GM12878 (cell line): ENCODE measurements around the gene INTS6L. TPM values are rescaled to one million over a fixed set of nuclear protein-coding genes. Genes with fewer than 3 reads are reported as not detected.

ENCODE experiments used
- ATAC-seq: fragments of 200-7000 bp; cut with Tn5 transposase; 3 replicates; pipeline ENCODE4 v1.9.1; 2020; ENCODE audit warnings: mild to moderate bottlenecking, moderate library complexity
- BruUV-seq: library from RNA; stranded (reverse); fragments of 400-500 nt; replicated peaks from 2 replicates; lab custom pipeline; 2021; lab: Mats Ljungman, UMichigan
- CTCF ChIA-PET: fragments of 300-600 bp; sonication (Branson Sonifier 250); formaldehyde crosslinking; extraction: SDS; loops from one replicate; lab custom pipeline; 2021; ENCODE audit warnings: inconsistent platforms; lab: Yijun Ruan, JAX
- POLR2A ChIA-PET: fragments of 350-600 bp; formaldehyde crosslinking; extraction: SDS; loops from one replicate; lab custom pipeline; 2021; ENCODE audit warnings: inconsistent platforms; lab: Charles Lee
- RAD21 ChIA-PET: fragments of 300-600 bp; sonication (Branson Sonifier 250); formaldehyde crosslinking; loops from one replicate; lab custom pipeline; 2023; ENCODE audit warnings: antibody characterized with exemption; ENCODE audit not compliant: unreplicated experiment; lab: Charles Lee
- SMC1A ChIA-PET: fragments of 300-600 bp; sonication (Branson Sonifier 250); formaldehyde crosslinking; loops from one replicate; lab custom pipeline; 2023; ENCODE audit not compliant: unreplicated experiment, uncharacterized antibody; lab: Charles Lee
- DNase-seq: peaks from one replicate; pipeline ENCODE4 v3.0.0-alpha.2; 2011; ENCODE audit warnings: low read depth, low spot score
- FAIRE-seq: peaks from 3 replicates; lab custom pipeline; 2011; peaks lifted over from hg19 to GRCh38; lab: Jason Lieb, UNC
- H2AFZ ChIP-seq: 2 replicates; pipeline ENCODE4 v1.6.0; 2011; ENCODE audit warnings: low read depth, low read length, control low read depth; ENCODE audit not compliant: control insufficient read depth
- H3K27ac ChIP-seq: 2 replicates; pipeline ENCODE4 v1.5.1; 2011; ENCODE audit warnings: control low read depth; ENCODE audit not compliant: control insufficient read depth, insufficient read depth
- H3K27me3 ChIP-seq, 2 experiments: replicated peaks in 1 of 2; 2 replicates each; pipeline versions ENCODE4 v1.6.0 to v1.6.1; 2011; ENCODE audit warnings: low read length in 1 of 2; ENCODE audit not compliant: control insufficient read depth in 2 of 2, insufficient read depth in 2 of 2
- H3K36me3 ChIP-seq, 2 experiments: 2 replicates each; pipeline ENCODE4 v1.5.1; 2011; ENCODE audit warnings: low read length in 1 of 2; ENCODE audit not compliant: control insufficient read depth in 2 of 2, insufficient read depth in 2 of 2
- H3K4me1 ChIP-seq: 2 replicates; pipeline ENCODE4 v1.6.1; 2011; ENCODE audit warnings: mild to moderate bottlenecking, low read length, moderate library complexity, mixed read lengths; ENCODE audit not compliant: control insufficient read depth, insufficient read depth
- H3K4me2 ChIP-seq: 2 replicates; pipeline ENCODE4 v1.6.0; 2011; ENCODE audit warnings: control low read depth; ENCODE audit not compliant: control insufficient read depth, insufficient read depth
- H3K4me3 ChIP-seq: fragments of 200-600 bp; sonication (generic); 2 replicates; pipeline ENCODE4 v1.5.1; 2016
- H3K79me2 ChIP-seq: 2 replicates; pipeline ENCODE4 v1.6.0; 2011; ENCODE audit warnings: low read length; ENCODE audit not compliant: control insufficient read depth, insufficient read depth
- H3K9ac ChIP-seq: 2 replicates; pipeline ENCODE4 v1.8.0; 2011; ENCODE audit warnings: low read length, control low read depth, mixed read lengths; ENCODE audit not compliant: control insufficient read depth, insufficient read depth
- H3K9me3 ChIP-seq: replicated peaks from 3 replicates; pipeline ENCODE4 v1.5.1; 2011; ENCODE audit warnings: mild to moderate bottlenecking, low read length; ENCODE audit not compliant: control insufficient read depth, insufficient read depth
- H4K20me1 ChIP-seq: 2 replicates; pipeline ENCODE4 v1.6.0; 2011; ENCODE audit not compliant: control insufficient read depth, insufficient read depth
- ETV6 ChIP-seq, 2 experiments: fragments of 450-650 bp in 1 of 2; IDR thresholded peaks in 1 of 2; conservative IDR thresholded peaks in 1 of 2; 2 replicates each; pipeline ENCODE4 v1.6.1; 2014; ENCODE audit warnings: antibody characterized with exemption in 1 of 2, borderline replicate concordance in 1 of 2, low read depth in 1 of 2, mild to moderate bottlenecking in 1 of 2, moderate library complexity in 1 of 2
- HCFC1 ChIP-seq: fragments of 150-350 bp; IDR thresholded peaks from 2 replicates; pipeline ENCODE4 v1.6.1; 2014; ENCODE audit warnings: low read length
- IKZF1 ChIP-seq: fragments of 450-650 bp; conservative IDR thresholded peaks from 2 replicates; pipeline ENCODE4 v1.6.1; 2017; ENCODE audit warnings: antibody characterized with exemption, mild to moderate bottlenecking
- KDM1A ChIP-seq: fragments of 200-600 bp; sonication (generic); IDR thresholded peaks from 2 replicates; pipeline ENCODE4 v1.6.1; 2016; ENCODE audit warnings: borderline replicate concordance
- MTA2 ChIP-seq: fragments of 450-650 bp; IDR thresholded peaks from 2 replicates; pipeline ENCODE4 v1.6.1; 2016; ENCODE audit warnings: low read depth, mild to moderate bottlenecking, moderate library complexity
- MXI1 ChIP-seq: fragments of 150-350 bp; IDR thresholded peaks from 2 replicates; pipeline ENCODE4 v1.6.1; 2011; ENCODE audit warnings: low read depth, mild to moderate bottlenecking, inconsistent platforms, low read length, improper control_type of control experiment
- NFYA ChIP-seq: IDR thresholded peaks from 2 replicates; pipeline ENCODE4 v1.6.1; 2011; ENCODE audit warnings: low read depth, mild to moderate bottlenecking, low read length, improper control_type of control experiment, borderline replicate concordance
- RAD21 ChIP-seq: IDR thresholded peaks from 2 replicates; pipeline ENCODE4 v1.6.1; 2011; ENCODE audit warnings: mild to moderate bottlenecking, low read depth, low read length, moderate library complexity; ENCODE audit not compliant: insufficient read depth
- ZNF207 ChIP-seq: fragments of 450-650 bp; IDR thresholded peaks from 2 replicates; pipeline ENCODE4 v1.6.1; 2014; ENCODE audit warnings: antibody characterized with exemption, mild to moderate bottlenecking, borderline replicate concordance
- ZNF384 ChIP-seq: IDR thresholded peaks from 2 replicates; pipeline ENCODE4 v1.6.1; 2012; ENCODE audit warnings: low read depth, mild to moderate bottlenecking, low read length, improper control_type of control experiment, borderline replicate concordance
- WGBS: methylation state at CpG from one replicate; pipeline ENCODE4 v1.1.6; 2016; ENCODE audit warnings: low lambda C conversion rate; ENCODE audit not compliant: insufficient replicate concordance, insufficient coverage; ENCODE audit errors: missing lambda C conversion rate; 5-methylcytosine and 5-hydroxymethylcytosine counted together
- in situ Hi-C: fragments of 300-500 bp; cut with MboI; formaldehyde crosslinking; loops from 9 replicates; pipeline ENCODE4 v1.14.3; 2018; ENCODE audit warnings: mixed read lengths
- intact Hi-C: fragments of 100-400 bp; cut with micrococcal nuclease; formaldehyde crosslinking; loops from one replicate; pipeline ENCODE4 v1.14.2; 2022; ENCODE audit not compliant: unreplicated experiment
- polyA plus RNA-seq, 11 experiments: library from polyadenylated mRNA; depleted of rRNA in 4 of 11; unstranded in 6 of 11; stranded (reverse) in 5 of 11; fragments of >200 nt; fragmentation: Nextera tagmentation in 4 of 11; fragmentation: Illumina TruSeq in 1 of 11; extraction: Ambion mirVana in 4 of 11; extraction: Trizol in 1 of 11; gene quantifications; 1 replicate in 1 of 11; 2 replicates in 10 of 11; pipeline versions ENCODE4 v1.2.1 to v1.2.3, GENCODE V29; 2011 to 2016; ENCODE audit warnings: inconsistent platforms in 2 of 11, missing spikeins in 2 of 11, low read depth in 1 of 11
- total RNA-seq, 4 experiments: library from RNA; depleted of rRNA in 3 of 4; stranded (reverse); fragments of >200 nt in 3 of 4; fragmentation: Illumina TruSeq in 1 of 4; extraction: Trizol in 1 of 4; gene quantifications; 2 replicates each; pipeline versions ENCODE4 v1.2.1 to v1.2.3, GENCODE V29; 2013 to 2021
- TF ChIP-seq, protein P1 (sequence below): fragments of 450-650 bp; IDR thresholded peaks from 2 replicates; pipeline ENCODE4 v1.6.1; 2017; ENCODE audit warnings: antibody characterized with exemption, mild to moderate bottlenecking, moderate library complexity
- TF ChIP-seq, protein P2 (sequence below), 3 experiments: IDR thresholded peaks in 2 of 3; conservative IDR thresholded peaks in 1 of 3; 2 replicates each; pipeline ENCODE4 v1.5.1; 2011; ENCODE audit warnings: low read depth in 3 of 3, low read length in 3 of 3, mild to moderate bottlenecking in 3 of 3, control low read depth in 2 of 3, moderate library complexity in 2 of 3, inconsistent platforms in 1 of 3, mixed read lengths in 1 of 3; ENCODE audit not compliant: control insufficient read depth in 2 of 3, insufficient read depth in 1 of 3; ENCODE audit errors: extremely low read depth in 1 of 3
- TF ChIP-seq, protein P3 (sequence below): fragments of 450-650 bp; formaldehyde crosslinking; IDR thresholded peaks from 2 replicates; pipeline ENCODE4 v1.5.0; 2022; ENCODE audit warnings: mild to moderate bottlenecking, missing genetic modification characterization
- TF ChIP-seq, protein P4 (sequence below): IDR thresholded peaks from 2 replicates; pipeline ENCODE4 v1.6.1; 2012; ENCODE audit warnings: low read depth, low read length, improper control_type of control experiment

Gene INTS6L
- total and polyA plus RNA-seq, 10 of the 15 experiments (the other 5 are each of a cell fraction or from before 2014, with no cell fraction given): 4.9 to 84.9 (median 15.3) TPM

DNA sequence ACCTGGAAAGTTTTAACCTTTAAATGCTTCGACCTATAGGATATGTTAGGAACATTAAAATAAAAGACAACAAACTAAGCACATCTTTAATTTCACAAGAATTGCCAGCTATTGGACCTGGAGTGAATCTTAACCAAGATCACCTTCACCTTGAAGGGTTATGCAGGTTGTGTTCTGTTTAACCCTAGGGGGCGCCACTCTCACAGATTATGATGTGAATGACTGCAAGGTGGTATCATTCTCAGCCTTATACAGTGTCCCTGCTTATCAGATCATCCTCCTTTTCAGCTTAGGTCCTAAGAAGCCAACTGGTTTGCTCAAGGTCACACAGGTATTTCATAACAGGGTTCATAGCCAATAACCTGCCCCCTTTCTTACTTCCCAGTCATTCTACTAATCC lies 23.5 kb downstream of the INTS6L start:
- BruUV-seq: no TSS peak
- Histone ChIP-seq H3K9ac (no peak overlapping the region), H3K79me2 (no peaks in the 10 kb centered on the region), H3K4me2 (no peak overlapping the region), H4K20me1 (no peaks in the 10 kb centered on the region), H2AFZ (no peak overlapping the region), H3K27ac (no peak overlapping the region), H3K4me1 (no peaks in the 10 kb centered on the region), H3K36me3 (no peaks in the 10 kb centered on the region; a peak in 1 of 4 replicates), H3K4me3 (no peak overlapping the region), H3K9me3 (no peaks in the 10 kb centered on the region), H3K27me3 (no peaks in the 10 kb centered on the region)
- ChIA-PET CTCF (interaction anchor here (0.8 to 3.1 kb wide), 15 partner anchors 8 to 80 kb away, joined by 3 to 20 read pairs (median 4); no protein-coding TSS in a partner anchor), SMC1A (interaction anchor here (0.9 to 1.8 kb wide), 10 partner anchors 11 to 59 kb away, joined by 3 to 14 read pairs (median 4); no protein-coding TSS in a partner anchor), RAD21 (interaction anchor here (0.6 to 1.7 kb wide), 4 partner anchors 23 to 59 kb away, joined by 3 to 4 read pairs (median 3); no protein-coding TSS in a partner anchor), POLR2A (interaction anchor here (0.8 to 2.2 kb wide), 2 partner anchors 11 to 17 kb away, joined by 3 to 8 read pairs; no protein-coding TSS in a partner anchor)
- 20% methylated on average over 2 of the region's 2 CpGs for WGBS
- peak; percentile 35 for FAIRE-seq
- ATAC-seq: peak; percentile 85
- in situ Hi-C loops (no loop called here), intact Hi-C loops (loop anchor here (2.0 kb wide), 1 partner anchor 59 kb away; no protein-coding TSS in a partner anchor)
- no peak for DNase-seq
- TF ChIP-seq RAD21 (peak; percentile 31; the same call in 1 of the 2 replicates), NFYA (no peak), MXI1 (no peak), IKZF1 (no peak), HCFC1 (no peak), ZNF384 (no peak), ZNF207 (no peak), ETV6 (conservative IDR thresholded peaks at IDR 0.05 in 1 of 2, IDR thresholded peaks at IDR 0.05 in 1 of 2; ENCODE audit: borderline replicate concordance in 1 of 2, low read depth in 1 of 2) (no peak), MTA2 (no peak), KDM1A (no peak)
- TF ChIP-seq, protein P1, sequence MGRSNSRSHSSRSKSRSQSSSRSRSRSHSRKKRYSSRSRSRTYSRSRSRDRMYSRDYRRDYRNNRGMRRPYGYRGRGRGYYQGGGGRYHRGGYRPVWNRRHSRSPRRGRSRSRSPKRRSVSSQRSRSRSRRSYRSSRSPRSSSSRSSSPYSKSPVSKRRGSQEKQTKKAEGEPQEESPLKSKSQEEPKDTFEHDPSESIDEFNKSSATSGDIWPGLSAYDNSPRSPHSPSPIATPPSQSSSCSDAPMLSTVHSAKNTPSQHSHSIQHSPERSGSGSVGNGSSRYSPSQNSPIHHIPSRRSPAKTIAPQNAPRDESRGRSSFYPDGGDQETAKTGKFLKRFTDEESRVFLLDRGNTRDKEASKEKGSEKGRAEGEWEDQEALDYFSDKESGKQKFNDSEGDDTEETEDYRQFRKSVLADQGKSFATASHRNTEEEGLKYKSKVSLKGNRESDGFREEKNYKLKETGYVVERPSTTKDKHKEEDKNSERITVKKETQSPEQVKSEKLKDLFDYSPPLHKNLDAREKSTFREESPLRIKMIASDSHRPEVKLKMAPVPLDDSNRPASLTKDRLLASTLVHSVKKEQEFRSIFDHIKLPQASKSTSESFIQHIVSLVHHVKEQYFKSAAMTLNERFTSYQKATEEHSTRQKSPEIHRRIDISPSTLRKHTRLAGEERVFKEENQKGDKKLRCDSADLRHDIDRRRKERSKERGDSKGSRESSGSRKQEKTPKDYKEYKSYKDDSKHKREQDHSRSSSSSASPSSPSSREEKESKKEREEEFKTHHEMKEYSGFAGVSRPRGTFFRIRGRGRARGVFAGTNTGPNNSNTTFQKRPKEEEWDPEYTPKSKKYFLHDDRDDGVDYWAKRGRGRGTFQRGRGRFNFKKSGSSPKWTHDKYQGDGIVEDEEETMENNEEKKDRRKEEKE: no peak
- TF ChIP-seq, protein P2, sequence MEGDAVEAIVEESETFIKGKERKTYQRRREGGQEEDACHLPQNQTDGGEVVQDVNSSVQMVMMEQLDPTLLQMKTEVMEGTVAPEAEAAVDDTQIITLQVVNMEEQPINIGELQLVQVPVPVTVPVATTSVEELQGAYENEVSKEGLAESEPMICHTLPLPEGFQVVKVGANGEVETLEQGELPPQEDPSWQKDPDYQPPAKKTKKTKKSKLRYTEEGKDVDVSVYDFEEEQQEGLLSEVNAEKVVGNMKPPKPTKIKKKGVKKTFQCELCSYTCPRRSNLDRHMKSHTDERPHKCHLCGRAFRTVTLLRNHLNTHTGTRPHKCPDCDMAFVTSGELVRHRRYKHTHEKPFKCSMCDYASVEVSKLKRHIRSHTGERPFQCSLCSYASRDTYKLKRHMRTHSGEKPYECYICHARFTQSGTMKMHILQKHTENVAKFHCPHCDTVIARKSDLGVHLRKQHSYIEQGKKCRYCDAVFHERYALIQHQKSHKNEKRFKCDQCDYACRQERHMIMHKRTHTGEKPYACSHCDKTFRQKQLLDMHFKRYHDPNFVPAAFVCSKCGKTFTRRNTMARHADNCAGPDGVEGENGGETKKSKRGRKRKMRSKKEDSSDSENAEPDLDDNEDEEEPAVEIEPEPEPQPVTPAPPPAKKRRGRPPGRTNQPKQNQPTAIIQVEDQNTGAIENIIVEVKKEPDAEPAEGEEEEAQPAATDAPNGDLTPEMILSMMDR (IDR thresholded peaks at IDR 0.05 in 2 of 3, conservative IDR thresholded peaks at IDR 0.05 in 1 of 3; ENCODE audit: control insufficient read depth in 2 of 3, extremely low read depth in 1 of 3, insufficient read depth in 1 of 3, low read depth in 3 of 3, low read length in 3 of 3): peak; percentile 31 to 44 (median 36); a peak in 5 of 6 replicates
- TF ChIP-seq, protein P3, sequence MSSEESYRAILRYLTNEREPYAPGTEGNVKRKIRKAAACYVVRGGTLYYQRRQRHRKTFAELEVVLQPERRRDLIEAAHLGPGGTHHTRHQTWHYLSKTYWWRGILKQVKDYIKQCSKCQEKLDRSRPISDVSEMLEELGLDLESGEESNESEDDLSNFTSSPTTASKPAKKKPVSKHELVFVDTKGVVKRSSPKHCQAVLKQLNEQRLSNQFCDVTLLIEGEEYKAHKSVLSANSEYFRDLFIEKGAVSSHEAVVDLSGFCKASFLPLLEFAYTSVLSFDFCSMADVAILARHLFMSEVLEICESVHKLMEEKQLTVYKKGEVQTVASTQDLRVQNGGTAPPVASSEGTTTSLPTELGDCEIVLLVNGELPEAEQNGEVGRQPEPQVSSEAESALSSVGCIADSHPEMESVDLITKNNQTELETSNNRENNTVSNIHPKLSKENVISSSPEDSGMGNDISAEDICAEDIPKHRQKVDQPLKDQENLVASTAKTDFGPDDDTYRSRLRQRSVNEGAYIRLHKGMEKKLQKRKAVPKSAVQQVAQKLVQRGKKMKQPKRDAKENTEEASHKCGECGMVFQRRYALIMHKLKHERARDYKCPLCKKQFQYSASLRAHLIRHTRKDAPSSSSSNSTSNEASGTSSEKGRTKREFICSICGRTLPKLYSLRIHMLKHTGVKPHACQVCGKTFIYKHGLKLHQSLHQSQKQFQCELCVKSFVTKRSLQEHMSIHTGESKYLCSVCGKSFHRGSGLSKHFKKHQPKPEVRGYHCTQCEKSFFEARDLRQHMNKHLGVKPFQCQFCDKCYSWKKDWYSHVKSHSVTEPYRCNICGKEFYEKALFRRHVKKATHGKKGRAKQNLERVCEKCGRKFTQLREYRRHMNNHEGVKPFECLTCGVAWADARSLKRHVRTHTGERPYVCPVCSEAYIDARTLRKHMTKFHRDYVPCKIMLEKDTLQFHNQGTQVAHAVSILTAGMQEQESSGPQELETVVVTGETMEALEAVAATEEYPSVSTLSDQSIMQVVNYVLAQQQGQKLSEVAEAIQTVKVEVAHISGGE (CRISPR knock-in tag): no peak
- TF ChIP-seq, protein P4, sequence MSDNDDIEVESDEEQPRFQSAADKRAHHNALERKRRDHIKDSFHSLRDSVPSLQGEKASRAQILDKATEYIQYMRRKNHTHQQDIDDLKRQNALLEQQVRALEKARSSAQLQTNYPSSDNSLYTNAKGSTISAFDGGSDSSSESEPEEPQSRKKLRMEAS: no peak
